GM12892 (cell line): ENCODE results near the gene TEX2.
"Not testable (repeated sequence)": the region's sequence is repeated elsewhere in the genome, so short reads cannot be mapped to it uniquely, and the experiment has no call there.

ENCODE experiments used
- DNase-seq: peaks from one replicate; pipeline ENCODE4 v3.0.0; 2011; ENCODE audit not compliant: insufficient read length
- FAIRE-seq: peaks from 2 replicates; lab custom pipeline; 2011; peaks lifted over from hg19 to GRCh38; lab: Jason Lieb, UNC
- POLR2A ChIP-seq: IDR thresholded peaks from 2 replicates; pipeline ENCODE4 v1.6.1; 2011; ENCODE audit warnings: low read depth, low read length, control low read depth
- POLR2AphosphoS5 ChIP-seq: IDR thresholded peaks from 2 replicates; pipeline ENCODE4 v1.6.1; 2011; ENCODE audit warnings: low read depth, low read length, control low read depth
- TAF1 ChIP-seq: IDR thresholded peaks from 2 replicates; pipeline ENCODE4 v1.6.1; 2011; ENCODE audit warnings: low read depth, mild to moderate bottlenecking, control low read depth, low read length, borderline replicate concordance

The TEX2 gene

GRCh38 chr17:64232466-64233262, 30.4 kb downstream of the TEX2 start:
- DNase-seq (no peak), FAIRE-seq (no peak)
- TF ChIP-seq POLR2AphosphoS5 (no peak), TAF1 (no peak), POLR2A (no peak)

GRCh38 chr17:64231567-64232141, 31.4 kb downstream of the TEX2 start:
- no peak for DNase-seq
- TF ChIP-seq POLR2A (no peak), POLR2AphosphoS5 (no peak), TAF1 (no peak)
- no peak for FAIRE-seq

DNA sequence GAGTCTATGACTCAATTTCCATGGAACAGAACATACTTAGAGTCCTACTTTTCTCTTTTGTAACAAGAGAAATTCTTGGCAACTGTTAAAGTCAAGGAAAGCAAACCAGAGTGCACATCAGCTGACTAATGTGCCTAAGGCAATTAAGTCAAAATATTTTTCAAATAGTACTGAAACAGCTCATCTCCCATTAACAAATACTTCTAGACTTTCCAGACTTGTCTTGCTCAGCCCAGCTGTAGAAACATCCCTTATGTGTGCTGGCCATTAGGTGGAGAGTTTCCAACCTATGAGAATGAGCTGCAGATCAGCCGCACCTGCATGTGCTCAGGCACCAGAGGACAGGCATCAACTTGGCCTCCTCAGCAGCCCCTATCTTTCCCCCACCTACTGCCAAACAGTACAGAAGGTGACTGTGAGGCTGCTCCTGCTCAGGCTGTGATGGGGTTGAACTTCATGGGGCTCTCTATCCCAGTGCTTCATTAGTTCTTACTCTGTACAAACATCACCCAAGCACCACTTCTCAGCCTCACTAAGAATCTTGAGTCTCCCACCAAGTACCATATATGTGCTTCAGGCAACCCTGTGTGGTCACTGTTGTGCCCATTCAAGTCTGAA, 32.2 kb downstream of the TEX2 start:
- FAIRE-seq, result no peak
- TF ChIP-seq TAF1, result no peak
- TF ChIP-seq POLR2AphosphoS5, result no peak
- TF ChIP-seq POLR2A, result no peak
- no peak for DNase-seq

DNA sequence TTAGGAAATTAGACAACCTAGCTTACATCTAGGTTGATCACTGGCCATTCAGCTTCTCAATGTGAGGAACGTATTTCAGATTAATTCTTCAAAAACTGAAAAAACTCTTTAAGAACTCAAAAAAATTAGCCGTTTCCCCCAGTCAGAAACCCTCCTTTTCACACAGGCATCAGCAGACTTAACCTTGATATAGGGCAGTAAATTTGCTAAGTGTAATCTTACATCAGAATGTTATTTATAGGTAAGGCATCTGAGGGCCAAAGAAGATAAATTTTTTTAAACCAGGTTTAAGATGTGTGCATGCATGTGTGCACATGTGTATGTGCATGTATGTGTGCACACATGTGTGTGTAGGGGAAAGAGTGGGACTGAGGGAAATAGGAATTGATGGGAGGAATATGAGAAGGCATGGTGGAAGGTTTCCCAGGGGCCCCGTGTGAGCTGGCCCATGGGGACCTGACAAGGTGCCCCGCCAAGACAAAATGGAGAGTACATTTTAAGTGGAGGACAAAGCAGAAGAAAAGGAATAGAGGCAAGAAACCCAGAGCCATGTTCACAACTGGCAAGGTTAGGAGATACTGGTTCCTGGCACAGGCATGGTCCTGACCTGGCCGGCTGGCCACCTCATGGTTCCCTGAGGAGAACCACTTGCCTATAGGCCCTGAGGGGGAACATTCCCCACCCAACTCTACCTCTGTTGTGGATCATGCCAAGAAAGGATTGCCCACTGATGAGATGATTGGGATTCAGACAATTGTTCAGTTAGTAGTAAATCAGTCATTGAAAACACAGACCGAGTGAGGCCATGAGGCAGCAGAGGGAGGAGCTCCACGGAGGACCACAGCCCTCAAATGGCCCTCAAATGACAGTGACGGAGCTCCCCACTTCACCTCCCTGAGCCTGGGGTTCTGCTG, 33.0 kb downstream of the TEX2 start:
- FAIRE-seq, result no peak
- DNase-seq, result no peak
- no peak for TF ChIP-seq POLR2AphosphoS5
- TF ChIP-seq POLR2A, result no peak
- TF ChIP-seq TAF1, result no peak

DNA sequence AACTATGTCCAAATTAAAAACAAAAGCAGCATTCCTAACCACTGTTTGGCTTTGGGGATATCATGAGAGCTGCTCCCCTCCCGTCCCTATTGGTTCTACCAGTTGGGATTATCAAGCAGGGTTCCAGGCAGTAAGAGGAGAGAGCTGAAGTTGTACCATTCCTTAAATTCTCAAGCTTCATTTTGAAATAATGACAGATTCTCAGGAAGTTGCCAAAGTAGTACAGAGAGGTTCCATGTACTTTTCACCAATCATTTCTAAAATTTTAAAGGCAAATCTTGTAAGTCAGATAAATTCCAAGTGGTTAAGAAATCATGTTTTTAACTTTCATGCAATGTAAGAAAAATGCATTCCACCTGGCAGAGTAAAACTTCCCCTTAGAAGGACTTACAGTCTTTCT, 36.9 kb downstream of the TEX2 start:
- no peak for DNase-seq
- no peak for FAIRE-seq
- TF ChIP-seq POLR2A, result no peak
- TF ChIP-seq POLR2AphosphoS5, result no peak
- no peak for TF ChIP-seq TAF1

DNA sequence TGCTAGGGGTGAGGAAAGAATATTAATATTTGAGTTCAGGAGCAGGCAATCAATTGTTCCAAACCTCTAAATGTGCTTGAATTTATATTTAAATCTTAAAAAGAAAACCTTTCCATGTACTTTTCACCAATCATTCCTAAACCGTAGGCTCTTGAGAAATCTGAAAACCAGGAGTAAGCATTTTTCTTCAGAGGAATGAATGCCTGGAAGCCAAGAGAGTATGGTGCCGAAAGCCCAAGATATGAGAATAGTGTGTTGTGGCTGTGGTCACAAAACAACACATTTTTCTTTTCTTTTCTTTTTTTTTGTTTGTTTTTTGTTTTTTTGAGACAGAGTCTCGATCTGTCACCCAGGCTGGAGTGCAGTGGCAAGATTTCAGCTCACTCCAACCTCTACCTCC, 37.6 kb downstream of the TEX2 start:
- FAIRE-seq, result no peak
- no peak for DNase-seq
- no peak for TF ChIP-seq POLR2A
- no peak for TF ChIP-seq POLR2AphosphoS5
- TF ChIP-seq TAF1, result no peak

GRCh38 chr17:64223931-64224629, 39.0 kb downstream of the TEX2 start:
- DNase-seq, result no peak
- TF ChIP-seq POLR2AphosphoS5 (no peak), TAF1 (no peak), POLR2A (no peak)
- no peak for FAIRE-seq

GRCh38 chr17:64223283-64223682, 39.8 kb downstream of the TEX2 start:
- no peak for FAIRE-seq
- TF ChIP-seq POLR2AphosphoS5 (no peak), TAF1 (no peak)
- no peak for DNase-seq

DNA sequence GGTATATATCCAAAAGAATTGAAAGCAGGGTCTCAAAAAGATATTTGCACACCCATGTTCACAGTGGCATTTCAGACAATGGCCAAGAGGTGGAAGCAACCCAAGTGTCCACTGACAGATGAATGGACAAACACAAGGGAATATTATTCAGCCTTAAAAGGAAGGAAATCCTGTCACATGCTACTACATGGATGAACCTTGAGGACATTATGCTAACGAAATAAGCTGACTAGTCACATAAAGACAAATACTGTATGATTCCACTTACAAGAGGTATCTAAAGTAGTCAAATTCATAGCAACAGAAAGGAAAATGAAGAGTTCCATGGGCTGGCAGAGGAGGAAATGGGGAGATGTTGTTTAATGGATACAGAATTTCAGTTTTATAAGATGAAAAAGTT, 41.4 kb downstream of the TEX2 start:
- TF ChIP-seq TAF1 (no peak), POLR2AphosphoS5 (no peak), POLR2A (no peak)
- no peak for FAIRE-seq

GRCh38 chr17:64220604-64221003, 42.5 kb downstream of the TEX2 start:
- FAIRE-seq, DNase-seq: not testable (repeated sequence)

More for the DNA sequence above, 41.4 kb downstream of the TEX2 start:
- no peak for DNase-seq
